HG02642 (cell line): ENCODE results near the gene PAPPA2.

Experiments
- ATAC-seq: cut with Tn5 transposase; IDR thresholded peaks from one replicate; pipeline ENCODE4 v1.9.1; 2021; ENCODE audit warnings: mild to moderate bottlenecking; ENCODE audit not compliant: unreplicated experiment, poor library complexity

Gene PAPPA2

DNA sequence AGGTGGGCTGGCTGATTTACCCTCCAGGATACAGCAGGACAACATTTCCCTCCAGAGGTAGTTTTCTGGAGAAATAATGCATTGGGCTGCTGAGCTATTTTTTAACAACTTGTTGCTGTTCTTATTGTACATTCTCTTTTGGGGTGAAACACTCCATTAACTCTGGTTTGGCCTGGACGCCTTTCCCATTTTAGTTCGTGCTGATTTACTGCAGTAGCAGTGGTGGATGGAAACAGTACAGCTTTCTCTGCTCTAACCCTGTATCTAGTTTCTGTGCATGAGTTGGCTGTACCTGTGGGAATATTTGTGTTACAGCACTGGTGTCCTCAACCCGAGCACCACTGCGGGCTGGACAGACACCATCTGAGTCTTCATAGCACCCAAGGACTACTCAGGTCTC lies 376.2 kb downstream of the PAPPA2 start:
- ATAC-seq, result no peak

DNA sequence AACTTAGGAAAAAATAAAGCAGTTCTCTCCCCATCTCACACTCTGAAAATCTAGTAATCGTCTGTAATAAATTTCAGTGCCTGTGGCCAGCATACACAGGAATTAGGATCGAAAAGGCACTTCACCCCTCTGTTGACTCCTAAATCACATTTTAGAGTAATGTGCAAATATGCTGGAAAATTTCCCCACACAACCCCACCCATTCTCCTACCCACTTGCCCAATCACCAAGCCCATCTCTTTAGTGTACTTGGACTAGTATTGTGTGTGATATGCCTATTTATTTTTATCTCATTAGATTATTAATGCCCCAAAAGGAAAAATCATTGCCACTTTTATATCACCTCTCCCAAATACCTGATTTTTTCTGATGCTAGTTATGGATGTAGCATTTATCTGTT lies 378.3 kb downstream of the PAPPA2 start:
- ATAC-seq, result no peak

DNA sequence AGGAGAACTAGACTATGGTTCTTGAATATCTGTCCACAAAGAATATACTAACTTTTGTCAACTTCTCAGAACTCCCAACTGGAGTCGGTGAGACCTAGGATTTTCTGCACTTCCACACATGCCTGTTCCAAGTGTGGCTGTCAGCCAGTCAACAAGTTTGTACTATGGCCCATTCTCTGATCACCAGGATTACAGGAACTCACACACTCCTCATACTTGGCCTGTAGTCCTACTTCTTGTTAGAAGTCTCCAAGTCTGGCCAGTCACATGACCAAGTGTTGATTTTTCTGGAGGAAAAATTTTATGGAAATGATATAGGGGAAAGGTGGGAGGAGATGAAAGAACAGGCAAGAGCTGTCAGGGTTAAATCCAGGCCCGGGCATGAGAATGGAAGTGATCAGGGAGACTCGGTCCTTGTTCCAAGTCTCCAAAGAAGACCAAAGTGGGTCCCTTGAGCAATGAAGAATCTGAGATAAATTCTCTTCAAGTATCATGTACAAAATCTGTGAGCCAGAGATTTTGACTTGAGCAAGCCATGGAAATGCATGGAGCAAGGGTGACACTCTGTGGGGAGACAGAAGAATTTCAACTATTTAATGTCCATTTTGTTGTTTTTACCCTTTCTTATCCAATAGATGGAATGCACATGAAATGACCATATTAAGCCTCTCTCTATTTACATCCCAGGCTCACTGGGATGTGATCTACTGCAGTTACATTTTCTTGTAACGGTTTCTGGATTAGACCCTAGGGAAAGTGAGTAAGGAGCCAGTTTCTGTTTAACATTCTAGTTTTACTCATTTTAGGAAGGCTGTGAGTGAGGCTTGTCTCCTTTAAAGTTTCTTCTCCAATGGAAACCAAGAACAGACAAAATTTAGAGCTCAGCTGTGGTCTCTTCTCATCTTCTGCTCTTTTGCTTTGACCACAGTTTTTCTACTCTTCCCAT lies 380.6 kb downstream of the PAPPA2 start:
- no peak for ATAC-seq

DNA sequence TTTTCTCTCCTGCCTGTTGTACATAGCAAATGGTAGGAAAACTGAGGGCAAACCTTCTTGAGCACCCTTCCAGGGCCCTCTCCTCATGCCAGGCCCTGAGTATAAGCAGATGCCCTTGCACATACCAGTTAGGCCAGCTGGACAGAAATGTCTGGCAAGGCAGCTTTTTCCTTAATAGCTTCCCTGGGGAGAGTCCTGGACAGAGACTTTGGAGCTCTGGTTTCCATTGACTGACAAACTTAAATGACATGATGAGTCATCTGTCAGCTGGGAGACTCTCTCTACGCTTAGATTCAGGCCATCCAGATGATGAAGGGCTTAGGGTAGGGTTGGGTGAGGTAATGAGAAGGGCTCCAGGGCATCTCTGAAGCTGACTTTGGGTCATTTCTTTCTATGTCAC lies 384.1 kb downstream of the PAPPA2 start:
- ATAC-seq, result no peak

DNA sequence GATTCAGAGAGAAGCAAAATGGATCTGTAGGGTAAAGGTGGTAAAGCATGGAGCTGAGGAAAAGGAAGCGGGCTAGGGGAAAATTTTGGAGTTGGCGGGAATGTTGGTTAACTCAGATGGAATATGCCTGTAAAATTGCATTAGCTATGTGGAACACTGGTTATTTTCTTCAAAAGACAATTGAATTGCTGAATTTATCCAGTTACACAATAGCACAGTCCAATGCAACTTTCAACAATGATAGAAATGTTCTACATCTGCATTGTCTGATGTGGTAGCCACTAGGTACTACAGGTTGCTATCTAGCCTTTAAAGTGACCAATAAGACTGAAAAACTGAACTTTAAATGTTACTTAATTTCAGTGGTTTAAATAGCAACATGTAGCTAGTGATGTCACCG lies 386.3 kb downstream of the PAPPA2 start:
- ATAC-seq, result no peak

DNA sequence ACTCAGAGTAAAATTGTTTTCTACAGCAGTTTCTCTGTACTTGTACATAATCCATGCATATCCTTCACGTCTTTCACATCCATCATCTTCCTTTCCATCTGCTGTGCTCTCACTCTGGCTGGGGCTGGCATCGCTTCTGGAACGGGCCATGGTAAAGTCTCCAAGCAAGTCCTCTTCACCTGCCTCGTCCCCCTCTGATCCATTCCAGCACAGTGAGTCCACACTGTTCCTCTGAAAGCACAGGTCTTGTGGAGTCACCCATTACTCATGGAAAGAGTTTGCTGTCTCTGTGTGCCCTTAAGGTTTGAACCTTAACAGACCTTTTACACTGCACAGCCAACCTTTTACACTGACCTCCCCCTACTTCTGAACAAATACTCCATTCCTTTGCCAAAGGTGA lies 387.9 kb downstream of the PAPPA2 start:
- no peak for ATAC-seq

DNA sequence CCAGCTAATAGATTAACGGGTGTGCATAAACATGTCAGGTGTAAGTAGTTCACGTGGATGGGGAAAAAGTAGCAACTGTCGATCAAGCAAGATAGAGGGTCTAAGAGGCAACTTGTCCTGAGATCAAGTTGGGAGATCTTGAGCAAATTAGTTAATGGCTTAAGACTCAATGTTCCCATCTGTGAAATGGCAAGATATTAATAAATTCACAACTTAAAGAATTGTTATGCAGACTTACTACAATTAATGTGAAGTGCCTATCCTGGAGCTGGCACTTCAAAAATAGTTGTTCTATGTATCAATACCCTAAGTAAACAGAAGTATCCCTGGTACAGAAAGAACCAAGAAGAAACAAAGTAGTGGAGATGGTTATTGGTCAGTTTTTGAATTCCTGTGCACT lies 389.1 kb downstream of the PAPPA2 start:
- ATAC-seq, result no peak

DNA sequence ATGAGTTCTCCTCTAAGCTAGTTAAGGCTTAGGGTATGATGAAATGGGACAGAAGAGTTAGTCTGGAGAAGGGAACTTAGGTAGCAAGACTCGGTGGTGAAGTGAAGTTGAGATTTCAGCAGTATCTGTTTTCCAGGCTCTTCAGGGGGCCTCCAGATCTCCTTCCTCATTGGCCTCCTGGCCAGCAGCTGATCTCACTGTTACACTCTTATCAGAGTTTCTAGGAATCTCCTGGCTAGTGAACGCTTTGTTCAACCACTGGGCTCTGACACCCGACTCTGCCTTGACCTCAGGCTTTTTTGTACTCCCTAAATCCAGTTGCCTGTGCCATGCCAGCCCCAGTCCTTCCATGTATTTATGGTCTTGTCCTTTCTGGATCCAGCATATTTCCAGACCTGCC lies 390.5 kb downstream of the PAPPA2 start:
- no peak for ATAC-seq

DNA sequence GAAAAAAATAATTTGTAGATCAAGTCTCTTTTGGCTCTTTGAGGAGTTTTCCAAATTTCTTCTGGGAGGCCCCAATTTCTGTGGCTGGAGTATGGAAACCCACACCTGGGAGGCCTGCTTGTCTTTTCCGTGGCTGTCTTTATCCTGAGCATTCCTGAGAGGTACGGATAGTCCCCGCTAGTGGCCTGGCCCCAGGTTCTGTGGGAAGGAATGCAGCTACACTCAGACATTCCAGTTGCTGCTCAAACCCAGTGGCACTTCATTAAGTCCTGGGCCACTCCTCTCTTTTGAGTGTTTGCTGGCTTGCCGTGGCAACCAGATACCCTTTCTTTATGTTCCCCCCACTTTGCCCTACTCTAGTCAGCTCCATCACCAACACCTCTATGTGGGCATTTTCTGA lies 391.1 kb downstream of the PAPPA2 start:
- no peak for ATAC-seq

DNA sequence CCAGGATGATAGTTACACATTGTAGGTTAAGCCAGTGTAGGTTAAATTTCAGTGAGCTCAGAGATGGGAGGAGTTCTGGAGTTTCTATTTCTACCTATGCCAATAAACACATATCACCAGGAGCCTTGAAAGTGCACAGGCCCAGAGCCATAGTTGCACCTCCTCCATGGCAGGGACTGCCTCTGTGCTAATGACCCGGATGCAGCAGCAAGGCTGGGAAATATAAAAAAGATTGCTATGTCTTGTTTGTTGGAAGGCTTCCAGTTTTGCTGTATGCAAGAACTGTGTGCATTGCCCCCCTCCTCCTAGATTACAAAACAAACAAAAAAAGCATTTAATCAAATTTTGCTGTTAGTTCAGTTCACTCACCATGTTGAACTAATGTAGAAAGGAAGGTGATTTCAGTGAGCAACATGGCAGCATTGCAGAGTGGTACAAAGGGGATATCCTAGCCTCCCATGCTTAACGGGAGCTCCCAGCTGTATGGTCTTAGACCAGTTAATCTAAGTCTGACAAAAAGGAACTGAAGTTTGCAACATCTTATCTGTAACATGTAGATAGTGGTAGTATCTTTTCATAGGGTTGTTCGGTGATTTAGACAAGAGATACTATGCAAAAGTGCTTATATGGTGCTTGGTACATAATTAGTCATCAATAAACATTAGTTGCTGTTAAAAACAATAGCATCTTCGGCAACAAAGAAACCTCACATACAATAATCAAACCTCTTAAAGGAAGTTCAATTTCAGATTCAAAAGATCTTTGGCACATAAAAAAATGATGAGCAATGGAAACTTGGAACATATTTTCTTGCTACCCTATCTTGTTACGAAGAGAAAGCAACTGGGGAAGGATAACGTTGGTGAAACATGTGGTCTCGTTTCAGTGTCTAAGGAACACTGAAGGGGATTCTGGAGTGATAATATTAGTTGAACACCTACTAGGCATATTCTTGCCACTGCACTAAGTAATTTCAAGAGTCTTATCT lies 392.1 kb downstream of the PAPPA2 start:
- ATAC-seq, result no peak

DNA sequence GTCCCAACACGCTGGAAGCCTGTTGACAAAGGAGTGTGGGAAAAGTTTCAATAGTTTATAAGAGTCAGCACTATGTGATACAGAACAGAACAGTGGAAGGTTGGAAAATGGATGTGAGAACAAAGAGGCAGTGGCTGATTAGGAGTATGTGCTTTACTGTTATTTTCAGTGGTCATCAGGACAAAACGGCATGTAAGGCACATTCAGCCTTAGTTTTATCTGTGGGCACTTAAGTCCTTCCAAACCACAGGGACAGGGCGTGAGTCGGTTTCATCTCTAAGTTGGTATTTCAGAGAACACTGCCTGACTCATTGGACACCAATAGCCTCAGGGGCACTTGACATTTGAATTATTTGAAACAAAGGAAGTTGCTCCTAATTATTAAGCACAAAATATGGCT lies 394.7 kb downstream of the PAPPA2 start:
- ATAC-seq, result no peak

DNA sequence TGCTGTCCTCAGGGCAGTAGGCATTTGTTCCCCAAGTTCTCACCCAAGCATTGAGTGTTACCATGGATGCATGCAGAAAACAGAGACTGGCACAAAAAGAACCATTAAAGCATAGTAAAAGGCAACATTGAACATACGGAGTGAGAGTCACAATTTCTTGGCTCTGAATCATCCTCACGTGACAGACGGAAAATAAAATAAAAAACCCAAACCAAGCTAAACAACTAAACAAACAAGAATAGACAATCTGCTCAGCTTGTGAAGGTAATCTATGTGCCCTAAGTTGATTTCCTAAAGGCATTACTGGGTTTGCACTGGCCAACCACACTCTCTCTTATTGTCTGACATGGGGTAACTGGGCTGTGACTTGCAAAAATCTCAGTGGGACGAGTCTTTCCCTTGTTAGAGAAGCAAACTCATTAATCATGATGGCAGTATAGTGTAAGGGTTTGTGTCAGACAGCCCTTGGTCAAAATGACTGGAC lies 395.5 kb downstream of the PAPPA2 start:
- ATAC-seq, result no peak

DNA sequence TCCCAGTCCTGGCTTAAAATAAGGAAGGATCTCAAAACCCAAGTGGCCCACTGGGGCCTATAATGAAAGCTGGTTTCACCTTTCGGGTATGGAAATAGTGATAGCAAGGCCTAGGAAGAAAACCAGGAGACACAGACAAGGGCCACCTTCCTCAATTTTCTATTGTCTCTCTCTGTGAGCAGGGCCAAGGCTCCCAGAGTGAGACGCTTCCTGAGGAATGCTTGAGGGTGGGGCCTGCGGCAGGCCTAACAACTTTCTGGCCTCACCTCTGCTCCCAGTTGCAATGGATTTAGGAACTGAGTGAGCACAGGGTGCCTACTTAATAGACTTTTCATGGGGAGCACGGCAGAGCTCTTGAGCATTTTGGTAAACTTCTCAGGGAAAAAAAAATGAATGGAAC lies 400.6 kb downstream of the PAPPA2 start:
- no peak for ATAC-seq

DNA sequence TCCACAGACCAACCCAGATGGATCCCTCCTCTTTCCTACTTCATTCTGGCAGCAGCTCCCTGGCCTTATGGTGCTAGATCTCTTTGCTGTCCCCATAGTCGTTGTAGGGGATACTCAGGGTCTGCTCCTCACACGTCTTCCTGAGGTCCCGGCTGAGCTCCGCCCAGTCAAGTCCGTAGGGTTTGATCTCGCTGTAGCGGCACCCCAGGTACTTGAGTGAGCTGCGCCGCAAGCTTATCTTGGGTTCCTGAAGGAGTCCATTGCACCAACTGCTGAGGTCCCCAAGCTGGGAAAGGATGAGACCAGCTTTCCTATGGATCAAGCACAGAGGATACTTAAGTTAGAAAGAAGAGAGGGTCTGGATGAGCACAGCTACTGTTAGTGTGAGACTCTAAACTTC lies 401.2 kb downstream of the PAPPA2 start:
- ATAC-seq, result no peak

DNA sequence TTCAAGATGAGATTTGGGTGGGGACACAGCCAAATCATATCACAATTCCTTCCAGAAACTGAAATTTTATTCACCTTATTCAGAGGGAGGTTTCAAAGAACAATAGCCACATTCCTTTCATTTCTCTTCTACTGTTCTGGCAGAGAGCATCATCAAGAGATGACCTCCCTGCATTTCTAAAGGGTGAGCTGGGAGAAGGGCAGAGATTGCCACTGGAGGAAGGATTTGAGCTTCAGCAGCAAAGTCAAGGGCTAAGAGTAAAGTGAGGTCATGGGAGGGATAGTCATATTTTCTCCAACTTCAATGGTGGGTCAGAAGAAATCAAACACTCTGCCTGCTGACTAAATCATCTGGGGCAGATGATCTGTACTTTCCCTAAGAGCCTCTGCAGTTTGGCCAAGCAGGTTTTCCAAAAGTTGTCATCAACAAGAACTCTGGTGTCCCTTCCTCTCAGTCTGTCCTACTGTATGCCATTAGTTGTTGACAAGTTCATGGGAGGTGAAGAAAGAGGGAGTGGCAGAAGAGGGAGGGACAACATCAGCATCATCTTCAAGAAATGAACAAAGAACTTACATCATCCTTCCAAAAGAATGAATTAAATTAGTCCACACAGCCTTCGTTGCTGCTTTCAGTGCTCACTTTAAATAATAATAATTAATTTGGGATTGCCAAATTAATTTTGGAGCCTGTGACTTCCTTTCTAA lies 403.2 kb downstream of the PAPPA2 start:
- no peak for ATAC-seq

DNA sequence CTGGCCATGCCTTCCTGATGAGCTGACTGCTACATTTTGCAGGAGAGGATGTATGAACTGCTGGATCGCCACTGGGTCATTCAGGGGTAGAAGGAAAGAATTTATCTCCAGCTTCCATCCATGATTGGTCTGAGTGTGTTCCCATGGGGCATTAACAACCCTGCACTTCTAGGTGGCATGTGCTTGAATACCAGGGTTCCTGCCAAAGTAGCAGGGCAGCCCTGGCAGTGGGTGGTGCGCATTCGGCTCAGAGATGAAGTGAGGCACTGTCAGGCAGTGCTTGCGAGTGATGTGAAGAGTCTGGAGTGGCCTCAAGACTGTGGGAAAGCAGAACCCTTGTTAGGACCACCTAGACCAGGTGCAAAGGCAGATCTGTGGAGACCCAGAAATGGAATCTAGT lies 406.6 kb downstream of the PAPPA2 start:
- ATAC-seq, result no peak

DNA sequence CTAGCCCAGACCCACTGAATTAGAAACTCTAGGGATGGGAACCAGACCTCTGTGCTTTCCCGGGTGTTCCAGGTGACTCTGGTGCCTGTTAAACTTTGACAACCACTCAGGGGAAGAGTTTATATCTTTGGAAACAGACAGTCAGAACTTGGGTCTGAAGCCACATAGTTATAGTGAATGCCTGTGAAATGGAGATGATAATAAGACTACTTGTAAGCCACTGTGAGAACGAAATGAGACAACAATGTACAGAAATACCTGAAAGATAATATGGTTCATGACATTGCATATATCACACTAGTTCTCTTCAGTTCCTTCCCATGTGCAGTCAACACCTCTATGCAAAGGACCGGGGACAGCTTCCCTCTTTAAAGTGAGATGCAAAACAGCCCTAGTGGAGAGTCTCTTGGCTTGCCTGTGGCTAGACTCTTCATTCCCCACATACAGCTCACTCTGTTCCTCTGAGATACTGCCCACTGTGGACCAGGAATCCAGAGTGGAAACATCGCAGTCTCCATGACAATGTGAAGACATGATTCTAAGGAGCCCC lies 414.1 kb downstream of the PAPPA2 start:
- no peak for ATAC-seq

DNA sequence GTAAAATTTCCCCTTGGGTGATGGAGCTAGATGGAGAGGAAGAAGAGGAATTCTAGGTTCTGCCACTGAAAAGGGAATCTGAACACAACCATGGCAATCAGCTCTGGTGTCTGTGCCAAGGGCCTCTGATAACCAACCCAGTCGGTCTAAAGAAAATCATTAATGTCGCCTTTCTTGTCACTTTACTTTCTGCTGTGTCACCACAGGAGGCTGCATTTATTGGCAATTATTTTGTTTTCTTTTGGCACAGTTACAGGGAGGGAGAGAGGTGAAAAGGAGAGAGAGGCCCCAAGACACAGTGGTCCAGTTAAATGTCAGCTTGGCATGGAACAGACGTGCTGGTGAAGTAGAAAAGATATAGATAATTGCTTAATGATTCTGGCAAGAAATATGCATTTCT lies 414.6 kb downstream of the PAPPA2 start:
- ATAC-seq, result no peak

DNA sequence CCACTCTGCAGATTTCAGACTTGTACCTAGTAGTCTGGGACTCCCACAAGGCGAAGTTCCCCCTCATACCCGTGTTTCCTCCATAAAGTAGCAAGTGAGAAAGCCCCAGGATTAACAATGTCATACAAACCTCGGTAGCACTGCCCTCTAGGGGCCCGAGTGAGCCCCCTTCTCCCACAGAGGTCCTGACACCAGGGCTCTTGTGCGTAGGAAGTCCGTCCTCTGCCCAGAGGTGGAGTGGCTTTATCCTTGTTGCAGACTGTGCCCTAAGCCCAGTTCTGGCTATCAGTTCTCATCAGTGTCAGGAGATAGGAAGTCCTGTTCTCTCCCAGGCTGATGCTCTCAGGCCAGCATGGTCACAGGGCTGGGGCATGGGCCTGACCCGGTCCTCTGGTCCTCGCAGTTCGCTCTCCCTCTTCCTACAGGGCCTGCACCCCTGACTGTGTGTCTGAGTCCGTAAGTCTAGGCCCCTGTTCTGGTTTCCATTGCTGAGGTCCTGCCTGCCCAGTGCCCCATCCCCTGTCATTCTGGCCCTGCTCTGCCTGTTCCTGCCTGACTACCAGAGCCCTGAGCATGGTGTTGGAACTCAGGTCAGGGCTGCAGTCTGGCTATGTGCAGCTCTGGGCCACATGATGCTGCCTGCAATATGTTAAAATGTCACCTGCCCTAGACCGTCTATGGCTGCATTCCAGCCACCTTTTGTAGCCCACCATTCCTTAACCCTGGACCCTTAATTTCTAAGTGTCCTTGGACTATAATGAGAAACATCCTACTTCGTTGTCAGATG lies 416.0 kb downstream of the PAPPA2 start:
- no peak for ATAC-seq
